ENCODE data around the gene MTUS2. TPM values are rescaled to one million over a fixed set of nuclear protein-coding genes. Genes with fewer than 3 reads are reported as not detected.

MTUS2 gene
- total and polyA plus RNA-seq, 2 donors (not counting 3 experiments of a cell fraction or from before 2014, with no cell fraction given) = not detected

DNA sequence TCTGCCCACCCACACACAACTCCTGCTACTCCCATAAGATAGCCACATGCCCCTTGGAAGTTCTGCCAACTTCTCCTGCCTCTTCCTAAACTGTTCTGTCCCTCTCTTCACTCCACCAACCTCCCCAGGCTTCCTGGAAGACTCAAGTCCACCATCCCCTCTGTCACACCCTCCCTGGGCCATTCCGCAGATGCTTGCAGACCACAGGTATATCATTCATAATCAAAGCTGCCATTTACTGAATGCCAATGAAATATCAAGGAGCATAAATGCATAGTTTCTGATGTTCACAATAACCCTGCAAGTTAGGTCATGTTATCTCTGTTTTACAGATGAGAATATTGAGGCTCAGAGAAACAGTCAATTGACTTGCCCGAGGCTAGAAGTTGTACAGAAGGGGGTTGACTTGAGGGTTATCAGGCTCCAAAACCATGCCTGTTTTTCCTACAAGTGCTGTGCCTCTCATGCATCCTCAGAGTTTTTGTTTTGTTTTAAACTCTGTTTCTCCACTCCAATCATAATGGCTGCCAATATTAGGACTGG lies 639.7 kb downstream of the MTUS2 start:
- TF ChIP-seq, protein P1, sequence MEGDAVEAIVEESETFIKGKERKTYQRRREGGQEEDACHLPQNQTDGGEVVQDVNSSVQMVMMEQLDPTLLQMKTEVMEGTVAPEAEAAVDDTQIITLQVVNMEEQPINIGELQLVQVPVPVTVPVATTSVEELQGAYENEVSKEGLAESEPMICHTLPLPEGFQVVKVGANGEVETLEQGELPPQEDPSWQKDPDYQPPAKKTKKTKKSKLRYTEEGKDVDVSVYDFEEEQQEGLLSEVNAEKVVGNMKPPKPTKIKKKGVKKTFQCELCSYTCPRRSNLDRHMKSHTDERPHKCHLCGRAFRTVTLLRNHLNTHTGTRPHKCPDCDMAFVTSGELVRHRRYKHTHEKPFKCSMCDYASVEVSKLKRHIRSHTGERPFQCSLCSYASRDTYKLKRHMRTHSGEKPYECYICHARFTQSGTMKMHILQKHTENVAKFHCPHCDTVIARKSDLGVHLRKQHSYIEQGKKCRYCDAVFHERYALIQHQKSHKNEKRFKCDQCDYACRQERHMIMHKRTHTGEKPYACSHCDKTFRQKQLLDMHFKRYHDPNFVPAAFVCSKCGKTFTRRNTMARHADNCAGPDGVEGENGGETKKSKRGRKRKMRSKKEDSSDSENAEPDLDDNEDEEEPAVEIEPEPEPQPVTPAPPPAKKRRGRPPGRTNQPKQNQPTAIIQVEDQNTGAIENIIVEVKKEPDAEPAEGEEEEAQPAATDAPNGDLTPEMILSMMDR (IDR thresholded peaks at IDR 0.05; ENCODE audit: extremely low read depth in 1 of 2, insufficient read depth in 1 of 2, low read depth in 1 of 2, low read length in 2 of 2) = no peak
- TF ChIP-seq JUN (IDR thresholded peaks at IDR 0.05; ENCODE audit: borderline replicate concordance, insufficient read depth, insufficient read length, low read depth) = no peak
- H3K9ac ChIP-seq (replicated peaks; ENCODE audit: extremely low read depth, insufficient read depth, low read length) = no peak overlapping the region
- H3K4me1 ChIP-seq (ENCODE audit: control insufficient read depth, extremely low read depth, insufficient read depth, low read length) = peaks cover 3% of the 10 kb centered on the region
- H3K4me3 ChIP-seq (replicated peaks in 1 of 3; ENCODE audit: insufficient read depth in 1 of 3, low read depth in 1 of 3, low read length in 3 of 3) = no peak overlapping the region
- dilution Hi-C loops (cut with MboI; ENCODE audit: extremely low pct_ligation_motif_present, low sequenced_read_pairs) (loop anchor here (25.0 kb wide), 1 partner anchor 252 kb away; no protein-coding TSS in a partner anchor), intact Hi-C loops (cut with micrococcal nuclease) (no loop called here)
- no peaks in the 10 kb centered on the region for H3K9me1 ChIP-seq (replicated peaks; ENCODE audit: control insufficient read depth, extremely low read depth, insufficient read depth, low read length)
- BruUV-seq (replicated peaks) = no TSS peak
- FAIRE-seq = no peak
- H4K20me1 ChIP-seq (replicated peaks; ENCODE audit: control insufficient read depth, extremely low read depth, insufficient read depth, low read length) = no peaks in the 10 kb centered on the region
- no peak overlapping the region for H2AFZ ChIP-seq (ENCODE audit: low read depth, low read length)
- POLR2A ChIA-PET = no interaction called here
- H3K36me3 ChIP-seq (ENCODE audit: control insufficient read depth in 2 of 2, extremely low read depth in 1 of 2, insufficient read depth in 2 of 2, low read length in 2 of 2) = no peaks in the 10 kb centered on the region
- peaks cover 6 to 7% of the 10 kb centered on the region in 2 experiments for H3K27me3 ChIP-seq (ENCODE audit: control insufficient read depth in 2 of 2, insufficient read depth in 2 of 2, low read length in 2 of 2)
- DNase-seq (ENCODE audit: low read depth, low spot score) = no peak
- no peak overlapping the region for H3K27ac ChIP-seq (ENCODE audit: insufficient read depth, low read depth, low read length)
- no peaks in the 10 kb centered on the region for H3K9me3 ChIP-seq (replicated peaks; ENCODE audit: control insufficient read depth, insufficient read depth, low read length)
- H3K4me2 ChIP-seq (ENCODE audit: insufficient read depth, low read length) = no peak overlapping the region
- CTCF ChIA-PET = interaction anchor here (1.7 kb wide), 1 partner anchor 12 kb away, joined by 8 read pairs; no protein-coding TSS in a partner anchor
- no peaks in the 10 kb centered on the region for H3K79me2 ChIP-seq (ENCODE audit: control insufficient read depth, insufficient read depth, low read length)

DNA sequence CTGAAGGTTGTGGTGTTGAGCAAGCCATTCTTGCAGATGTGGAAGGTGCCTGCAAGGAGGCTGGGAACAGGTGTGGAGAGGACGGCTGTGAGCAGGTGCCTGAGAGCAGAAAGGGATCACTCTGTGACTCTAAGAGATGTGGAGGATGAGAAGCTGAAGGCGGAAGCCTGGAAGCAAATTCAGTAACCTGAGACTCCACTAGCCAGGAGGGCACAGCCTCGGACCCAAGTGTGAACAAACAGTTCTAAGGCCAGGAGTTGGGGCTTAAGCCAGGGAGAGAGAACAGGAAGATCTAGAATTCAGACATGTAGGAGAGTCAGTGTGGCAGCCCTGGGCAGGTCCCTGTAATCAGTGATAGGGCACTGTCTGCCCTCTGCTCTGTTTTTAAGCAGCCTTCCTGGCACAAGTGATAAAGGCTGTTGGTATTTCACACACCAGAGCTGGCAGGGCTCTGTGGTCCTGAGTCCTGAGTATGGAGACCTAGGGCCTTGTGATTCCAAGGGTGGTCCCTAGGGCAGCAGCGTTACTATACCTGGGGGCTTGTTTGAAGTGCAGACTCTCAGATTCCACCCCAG lies 644.1 kb downstream of the MTUS2 start:
- Histone ChIP-seq H3K36me3 (ENCODE audit: control insufficient read depth in 2 of 2, extremely low read depth in 1 of 2, insufficient read depth in 2 of 2, low read length in 2 of 2) (no peaks in the 10 kb centered on the region), H3K79me2 (ENCODE audit: control insufficient read depth, insufficient read depth, low read length) (no peaks in the 10 kb centered on the region), H3K9me3 (replicated peaks; ENCODE audit: control insufficient read depth, insufficient read depth, low read length) (no peaks in the 10 kb centered on the region), H3K4me1 (ENCODE audit: control insufficient read depth, extremely low read depth, insufficient read depth, low read length) (no peaks in the 10 kb centered on the region), H3K9me1 (replicated peaks; ENCODE audit: control insufficient read depth, extremely low read depth, insufficient read depth, low read length) (no peaks in the 10 kb centered on the region), H3K9ac (replicated peaks; ENCODE audit: extremely low read depth, insufficient read depth, low read length) (no peak overlapping the region), H2AFZ (ENCODE audit: low read depth, low read length) (no peak overlapping the region), H3K4me2 (ENCODE audit: insufficient read depth, low read length) (no peak overlapping the region), H3K27ac (ENCODE audit: insufficient read depth, low read depth, low read length) (no peak overlapping the region), H3K4me3 (replicated peaks in 1 of 3; ENCODE audit: insufficient read depth in 1 of 3, low read depth in 1 of 3, low read length in 3 of 3) (no peak overlapping the region), H4K20me1 (replicated peaks; ENCODE audit: control insufficient read depth, extremely low read depth, insufficient read depth, low read length) (no peaks in the 10 kb centered on the region), H3K27me3 (ENCODE audit: control insufficient read depth in 2 of 2, insufficient read depth in 2 of 2, low read length in 2 of 2) (peaks cover 6 to 12% of the 10 kb centered on the region in 2 experiments)
- TF ChIP-seq GATA2 (IDR thresholded peaks at IDR 0.05; ENCODE audit: insufficient read depth, insufficient read length, low read depth, low read length) = no peak
- TF ChIP-seq MYC (IDR thresholded peaks at IDR 0.05; ENCODE audit: low read depth, low read length) = no peak
- TF ChIP-seq, protein P2, sequence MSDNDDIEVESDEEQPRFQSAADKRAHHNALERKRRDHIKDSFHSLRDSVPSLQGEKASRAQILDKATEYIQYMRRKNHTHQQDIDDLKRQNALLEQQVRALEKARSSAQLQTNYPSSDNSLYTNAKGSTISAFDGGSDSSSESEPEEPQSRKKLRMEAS (IDR thresholded peaks at IDR 0.05; ENCODE audit: insufficient read depth, insufficient read length) = no peak
- no peak for TF ChIP-seq EZH2 (IDR thresholded peaks at IDR 0.05; ENCODE audit: borderline replicate concordance, low read depth, low read length, severe bottlenecking)
- TF ChIP-seq FOS (IDR thresholded peaks at IDR 0.05; ENCODE audit: borderline replicate concordance, insufficient read depth, low read length) = no peak
- TF ChIP-seq POLR2AphosphoS5 (IDR thresholded peaks at IDR 0.05; ENCODE audit: insufficient read depth, low read depth, low read length) = no peak
- no peak for TF ChIP-seq POLR2A (IDR thresholded peaks at IDR 0.05; ENCODE audit: low read depth, low read length)
- ChIA-PET POLR2A (no interaction called here), CTCF (interaction anchor here (1.0 kb wide), 1 partner anchor 9 kb away, joined by 3 read pairs; no protein-coding TSS in a partner anchor)
- intact Hi-C loops (cut with micrococcal nuclease) = no loop called here
- DNase-seq (ENCODE audit: low read depth, low spot score) (no peak), FAIRE-seq (no peak)
- BruUV-seq (replicated peaks) = no TSS peak
- dilution Hi-C loops (cut with MboI; ENCODE audit: extremely low pct_ligation_motif_present, low sequenced_read_pairs) = loop anchor here (25.0 kb wide), 1 partner anchor 248 kb away; no protein-coding TSS in a partner anchor
